HepG2 (cell line): ENCODE data around the gene CPNE1. TPM values are rescaled to one million over a fixed set of nuclear protein-coding genes. Genes with fewer than 3 reads are reported as not detected.
A peak's percentile ranks its signal among the peaks of the same experiment; 100 is the strongest.

Experiments
- AGO1 ChIP-seq: fragments of 200-400 bp; formaldehyde crosslinking; IDR thresholded peaks from 2 replicates; pipeline ENCODE4 v1.6.1; 2017; ENCODE audit warnings: mild to moderate bottlenecking, low read depth, low read length, moderate library complexity; ENCODE audit not compliant: poor library complexity, severe bottlenecking
- BCL6 ChIP-seq: IDR thresholded peaks from 2 replicates; pipeline ENCODE4 v1.6.1; 2016; ENCODE audit warnings: missing genetic modification reagents, missing compliant biosample characterization
- BRD4 ChIP-seq: sonication (generic); formaldehyde crosslinking; IDR thresholded peaks from 2 replicates; pipeline ENCODE4 v1.4.0; 2020; ENCODE audit warnings: missing genetic modification reagents
- FOXA3 ChIP-seq: IDR thresholded peaks from 2 replicates; pipeline ENCODE4 v1.6.1; 2016; ENCODE audit warnings: missing genetic modification reagents, missing compliant biosample characterization
- GPBP1L1 ChIP-seq: sonication (generic); formaldehyde crosslinking; IDR thresholded peaks from 2 replicates; pipeline ENCODE4 v1.5.0; 2020; ENCODE audit warnings: mild to moderate bottlenecking, missing genetic modification reagents
- HDAC2 ChIP-seq: sonication (generic); formaldehyde crosslinking; IDR thresholded peaks from 2 replicates; pipeline ENCODE4 v1.4.0; 2020; ENCODE audit warnings: missing genetic modification reagents
- JUND ChIP-seq: sonication (generic); formaldehyde crosslinking; IDR thresholded peaks from 2 replicates; pipeline ENCODE4 v1.8.0; 2022; ENCODE audit warnings: mild to moderate bottlenecking, missing genetic modification reagents
- MTF1 ChIP-seq: sonication (generic); formaldehyde crosslinking; IDR thresholded peaks from 2 replicates; pipeline ENCODE4 v1.5.0; 2020; ENCODE audit warnings: missing genetic modification reagents
- MTF2 ChIP-seq: sonication (generic); formaldehyde crosslinking; IDR thresholded peaks from 2 replicates; pipeline ENCODE4 v1.5.0; 2020; ENCODE audit warnings: missing genetic modification reagents, borderline replicate concordance
- NONO ChIP-seq, 2 experiments: fragments of 450-650 bp in 1 of 2; sonication (generic) in 1 of 2; formaldehyde crosslinking in 1 of 2; IDR thresholded peaks in 1 of 2; conservative IDR thresholded peaks in 1 of 2; 2 replicates each; pipeline versions ENCODE4 v1.6.1 to v1.8.0; 2017 to 2022; ENCODE audit warnings: mild to moderate bottlenecking in 1 of 2, missing genetic modification reagents in 1 of 2, moderate library complexity in 1 of 2
- RFX3 ChIP-seq: IDR thresholded peaks from 2 replicates; pipeline ENCODE4 v1.6.1; 2016; ENCODE audit warnings: missing biosample characterization, missing genetic modification reagents
- RXRB ChIP-seq: IDR thresholded peaks from 2 replicates; pipeline ENCODE4 v1.6.1; 2016; ENCODE audit warnings: borderline replicate concordance, missing genetic modification reagents, missing compliant biosample characterization
- SIX4 ChIP-seq: sonication (generic); formaldehyde crosslinking; IDR thresholded peaks from 2 replicates; pipeline ENCODE4 v1.4.0; 2020; ENCODE audit warnings: missing genetic modification reagents
- SOX5 ChIP-seq: IDR thresholded peaks from 2 replicates; pipeline ENCODE4 v1.6.1; 2016; ENCODE audit warnings: borderline replicate concordance
- SRSF1 ChIP-seq: fragments of 200-400 bp; formaldehyde crosslinking; optimal IDR thresholded peaks from 2 replicates; pipeline ENCODE3; 2017; ENCODE audit warnings: mild to moderate bottlenecking, low read depth, low read length, moderate library complexity
- ZNF550 ChIP-seq: sonication (generic); formaldehyde crosslinking; IDR thresholded peaks from 2 replicates; pipeline ENCODE4 v1.4.0; 2020; ENCODE audit warnings: mild to moderate bottlenecking, missing genetic modification reagents, borderline replicate concordance
- ZNF687 ChIP-seq: sonication (generic); formaldehyde crosslinking; IDR thresholded peaks from 2 replicates; pipeline ENCODE4 v1.5.1; 2020; ENCODE audit warnings: mild to moderate bottlenecking, missing genetic modification reagents, moderate library complexity
- ZNF788 ChIP-seq: sonication (generic); formaldehyde crosslinking; IDR thresholded peaks from 2 replicates; pipeline ENCODE4 v1.5.0; 2020; ENCODE audit warnings: mild to moderate bottlenecking, missing genetic modification reagents, borderline replicate concordance
- polyA plus RNA-seq, 8 experiments: library from polyadenylated mRNA; depleted of rRNA in 3 of 8; stranded (reverse) in 7 of 8; unstranded in 1 of 8; fragments of >200 nt; fragmentation: Illumina TruSeq in 4 of 8; extraction: Trizol in 4 of 8; gene quantifications; 2 replicates each; pipeline versions ENCODE4 v1.2.1 to v1.2.3, GENCODE V29; 2011 to 2016; ENCODE audit warnings: low read depth in 4 of 8, missing spikeins in 1 of 8, mixed read lengths in 1 of 8; ENCODE audit not compliant: insufficient read depth in 1 of 8
- total RNA-seq, 5 experiments: library from RNA; depleted of rRNA; stranded (reverse); fragments of >200 nt; fragmentation: Illumina TruSeq; extraction: Trizol; gene quantifications; 2 replicates each; pipeline ENCODE4 v1.2.3, GENCODE V29; 2016; ENCODE audit warnings: low read depth in 1 of 5
- TF ChIP-seq, protein P1 (sequence below): sonication (generic); formaldehyde crosslinking; IDR thresholded peaks from 2 replicates; pipeline ENCODE4 v1.4.0; 2020; ENCODE audit warnings: mild to moderate bottlenecking, missing genetic modification reagents
- TF ChIP-seq, protein P2 (sequence below): IDR thresholded peaks from 2 replicates; pipeline ENCODE4 v1.6.1; 2012; ENCODE audit warnings: inconsistent platforms

Gene CPNE1
- total and polyA plus RNA-seq, 2 of the 13 experiments (the other 11 are each of a cell fraction or from before 2014, with no cell fraction given), result 408 to 431 TPM

- peak; percentile 33 for TF ChIP-seq RFX3 (CRISPR knock-in tag)
- peak; percentile 72; the same call in 1 of the 2 replicates for TF ChIP-seq ZNF788 (CRISPR knock-in tag)
- no peak for TF ChIP-seq RXRB (CRISPR knock-in tag)
- TF ChIP-seq SIX4 (CRISPR knock-in tag), result peak; percentile 68; the same call in 1 of the 2 replicates
- no peak for TF ChIP-seq ZNF550 (CRISPR knock-in tag)
- TF ChIP-seq SRSF1, result no peak
- TF ChIP-seq, protein P1, sequence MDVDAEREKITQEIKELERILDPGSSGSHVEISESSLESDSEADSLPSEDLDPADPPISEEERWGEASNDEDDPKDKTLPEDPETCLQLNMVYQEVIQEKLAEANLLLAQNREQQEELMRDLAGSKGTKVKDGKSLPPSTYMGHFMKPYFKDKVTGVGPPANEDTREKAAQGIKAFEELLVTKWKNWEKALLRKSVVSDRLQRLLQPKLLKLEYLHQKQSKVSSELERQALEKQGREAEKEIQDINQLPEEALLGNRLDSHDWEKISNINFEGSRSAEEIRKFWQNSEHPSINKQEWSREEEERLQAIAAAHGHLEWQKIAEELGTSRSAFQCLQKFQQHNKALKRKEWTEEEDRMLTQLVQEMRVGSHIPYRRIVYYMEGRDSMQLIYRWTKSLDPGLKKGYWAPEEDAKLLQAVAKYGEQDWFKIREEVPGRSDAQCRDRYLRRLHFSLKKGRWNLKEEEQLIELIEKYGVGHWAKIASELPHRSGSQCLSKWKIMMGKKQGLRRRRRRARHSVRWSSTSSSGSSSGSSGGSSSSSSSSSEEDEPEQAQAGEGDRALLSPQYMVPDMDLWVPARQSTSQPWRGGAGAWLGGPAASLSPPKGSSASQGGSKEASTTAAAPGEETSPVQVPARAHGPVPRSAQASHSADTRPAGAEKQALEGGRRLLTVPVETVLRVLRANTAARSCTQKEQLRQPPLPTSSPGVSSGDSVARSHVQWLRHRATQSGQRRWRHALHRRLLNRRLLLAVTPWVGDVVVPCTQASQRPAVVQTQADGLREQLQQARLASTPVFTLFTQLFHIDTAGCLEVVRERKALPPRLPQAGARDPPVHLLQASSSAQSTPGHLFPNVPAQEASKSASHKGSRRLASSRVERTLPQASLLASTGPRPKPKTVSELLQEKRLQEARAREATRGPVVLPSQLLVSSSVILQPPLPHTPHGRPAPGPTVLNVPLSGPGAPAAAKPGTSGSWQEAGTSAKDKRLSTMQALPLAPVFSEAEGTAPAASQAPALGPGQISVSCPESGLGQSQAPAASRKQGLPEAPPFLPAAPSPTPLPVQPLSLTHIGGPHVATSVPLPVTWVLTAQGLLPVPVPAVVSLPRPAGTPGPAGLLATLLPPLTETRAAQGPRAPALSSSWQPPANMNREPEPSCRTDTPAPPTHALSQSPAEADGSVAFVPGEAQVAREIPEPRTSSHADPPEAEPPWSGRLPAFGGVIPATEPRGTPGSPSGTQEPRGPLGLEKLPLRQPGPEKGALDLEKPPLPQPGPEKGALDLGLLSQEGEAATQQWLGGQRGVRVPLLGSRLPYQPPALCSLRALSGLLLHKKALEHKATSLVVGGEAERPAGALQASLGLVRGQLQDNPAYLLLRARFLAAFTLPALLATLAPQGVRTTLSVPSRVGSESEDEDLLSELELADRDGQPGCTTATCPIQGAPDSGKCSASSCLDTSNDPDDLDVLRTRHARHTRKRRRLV (CRISPR knock-in tag), result peak; percentile 83; the same call in 1 of the 2 replicates
- TF ChIP-seq SOX5 (CRISPR knock-in tag), result no peak
- TF ChIP-seq BRD4 (CRISPR knock-in tag), result no peak
- peak; percentile 16; the same call in 1 of the 2 replicates for TF ChIP-seq FOXA3 (CRISPR knock-in tag)
- TF ChIP-seq, protein P2, sequence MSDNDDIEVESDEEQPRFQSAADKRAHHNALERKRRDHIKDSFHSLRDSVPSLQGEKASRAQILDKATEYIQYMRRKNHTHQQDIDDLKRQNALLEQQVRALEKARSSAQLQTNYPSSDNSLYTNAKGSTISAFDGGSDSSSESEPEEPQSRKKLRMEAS, result no peak; the same call in 1 of the 2 replicates
- TF ChIP-seq AGO1, result no peak
- no peak for TF ChIP-seq BCL6 (CRISPR knock-in tag)
- no peak for TF ChIP-seq MTF2 (CRISPR knock-in tag)
- TF ChIP-seq HDAC2, result peak; percentile 19
- TF ChIP-seq MTF1 (CRISPR knock-in tag), result no peak
- no peak for TF ChIP-seq NONO (IDR thresholded peaks at IDR 0.05)
- no peak; the same call in 1 of the 2 replicates for TF ChIP-seq NONO (CRISPR knock-in tag; conservative IDR thresholded peaks at IDR 0.05)
- TF ChIP-seq JUND, result no peak
- TF ChIP-seq ZNF687, result no peak; the same call in 1 of the 2 replicates
- no peak for TF ChIP-seq GPBP1L1
Observed at GRCh38 chr20:35697696-35698297, 33.1 kb upstream of the CPNE1 start (continued).
